HepG2 (cell line): Measurements from ENCODE around the gene UMPS. TPM values are rescaled to one million over a fixed set of nuclear protein-coding genes. Genes with fewer than 3 reads are reported as not detected.

Experiments used
- ARID4A ChIP-seq: sonication (generic); formaldehyde crosslinking; IDR thresholded peaks from 2 replicates; pipeline ENCODE4 v1.5.0; 2020; ENCODE audit warnings: mild to moderate bottlenecking, missing genetic modification reagents, borderline replicate concordance
- ARNT2 ChIP-seq: sonication (generic); formaldehyde crosslinking; IDR thresholded peaks from 2 replicates; pipeline ENCODE4 v1.8.0; 2022; ENCODE audit warnings: mild to moderate bottlenecking, low read depth, missing genetic modification reagents, moderate library complexity
- CREBL2 ChIP-seq: sonication (generic); formaldehyde crosslinking; IDR thresholded peaks from 2 replicates; pipeline ENCODE4 v1.8.1; 2023; ENCODE audit warnings: missing genetic modification reagents, mild to moderate bottlenecking, borderline replicate concordance
- FOXC1 ChIP-seq: sonication (generic); formaldehyde crosslinking; IDR thresholded peaks from 2 replicates; pipeline ENCODE4 v1.8.0; 2022; ENCODE audit warnings: mild to moderate bottlenecking, missing genetic modification reagents, borderline replicate concordance
- JARID2 ChIP-seq: sonication (generic); formaldehyde crosslinking; IDR thresholded peaks from 2 replicates; pipeline ENCODE4 v1.8.1; 2023; ENCODE audit warnings: missing genetic modification reagents, inconsistent platforms; ENCODE audit not compliant: insufficient replicate concordance
- RARA ChIP-seq: IDR thresholded peaks from 2 replicates; pipeline ENCODE4 v1.6.1; 2016; ENCODE audit warnings: missing genetic modification reagents, missing compliant biosample characterization
- RFXANK ChIP-seq: IDR thresholded peaks from 2 replicates; pipeline ENCODE4 v1.6.1; 2016
- ZFP62 ChIP-seq: sonication (generic); formaldehyde crosslinking; IDR thresholded peaks from 2 replicates; pipeline ENCODE4 v1.4.0; 2020; ENCODE audit warnings: missing genetic modification reagents
- ZMAT3 ChIP-seq: sonication (generic); formaldehyde crosslinking; conservative IDR thresholded peaks from 2 replicates; pipeline ENCODE4 v1.7.0; 2021; ENCODE audit warnings: missing genetic modification reagents
- ZNF737 ChIP-seq: sonication (generic); formaldehyde crosslinking; IDR thresholded peaks from 2 replicates; pipeline ENCODE4 v1.5.0; 2020; ENCODE audit warnings: missing genetic modification reagents, mild to moderate bottlenecking, borderline replicate concordance
- ZSCAN21 ChIP-seq: sonication (generic); formaldehyde crosslinking; IDR thresholded peaks from 2 replicates; pipeline ENCODE4 v1.8.0; 2022; ENCODE audit warnings: mild to moderate bottlenecking, missing genetic modification reagents, moderate library complexity, borderline replicate concordance
- polyA plus RNA-seq, 8 experiments: library from polyadenylated mRNA; depleted of rRNA in 3 of 8; stranded (reverse) in 7 of 8; unstranded in 1 of 8; fragments of >200 nt; fragmentation: Illumina TruSeq in 4 of 8; extraction: Trizol in 4 of 8; gene quantifications; 2 replicates each; pipeline versions ENCODE4 v1.2.1 to v1.2.3, GENCODE V29; 2011 to 2016; ENCODE audit warnings: low read depth in 4 of 8, missing spikeins in 1 of 8, mixed read lengths in 1 of 8; ENCODE audit not compliant: insufficient read depth in 1 of 8
- total RNA-seq, 5 experiments: library from RNA; depleted of rRNA; stranded (reverse); fragments of >200 nt; fragmentation: Illumina TruSeq; extraction: Trizol; gene quantifications; 2 replicates each; pipeline ENCODE4 v1.2.3, GENCODE V29; 2016; ENCODE audit warnings: low read depth in 1 of 5
- TF ChIP-seq, protein P1 (sequence below): sonication (generic); formaldehyde crosslinking; IDR thresholded peaks from 2 replicates; pipeline ENCODE4 v1.9.0; 2021; ENCODE audit warnings: missing genetic modification reagents, borderline replicate concordance
- TF ChIP-seq, protein P2 (sequence below): sonication (generic); formaldehyde crosslinking; IDR thresholded peaks from 2 replicates; pipeline ENCODE4 v1.8.1; 2023; ENCODE audit warnings: mild to moderate bottlenecking, inconsistent platforms, moderate library complexity, missing genetic modification reagents, borderline replicate concordance
- TF ChIP-seq, protein P3 (sequence below): sonication (generic); formaldehyde crosslinking; IDR thresholded peaks from 2 replicates; pipeline ENCODE4 v1.4.0; 2020; ENCODE audit warnings: missing genetic modification reagents, mild to moderate bottlenecking, borderline replicate concordance
- TF ChIP-seq, protein P4 (sequence below): sonication (generic); formaldehyde crosslinking; IDR thresholded peaks from 2 replicates; pipeline ENCODE4 v1.4.0; 2020; ENCODE audit warnings: missing genetic modification reagents, mild to moderate bottlenecking, borderline replicate concordance

Gene UMPS
- total and polyA plus RNA-seq, 2 of the 13 experiments (the other 11 are each of a cell fraction or from before 2014, with no cell fraction given) = 52.7 to 74.2 TPM

DNA sequence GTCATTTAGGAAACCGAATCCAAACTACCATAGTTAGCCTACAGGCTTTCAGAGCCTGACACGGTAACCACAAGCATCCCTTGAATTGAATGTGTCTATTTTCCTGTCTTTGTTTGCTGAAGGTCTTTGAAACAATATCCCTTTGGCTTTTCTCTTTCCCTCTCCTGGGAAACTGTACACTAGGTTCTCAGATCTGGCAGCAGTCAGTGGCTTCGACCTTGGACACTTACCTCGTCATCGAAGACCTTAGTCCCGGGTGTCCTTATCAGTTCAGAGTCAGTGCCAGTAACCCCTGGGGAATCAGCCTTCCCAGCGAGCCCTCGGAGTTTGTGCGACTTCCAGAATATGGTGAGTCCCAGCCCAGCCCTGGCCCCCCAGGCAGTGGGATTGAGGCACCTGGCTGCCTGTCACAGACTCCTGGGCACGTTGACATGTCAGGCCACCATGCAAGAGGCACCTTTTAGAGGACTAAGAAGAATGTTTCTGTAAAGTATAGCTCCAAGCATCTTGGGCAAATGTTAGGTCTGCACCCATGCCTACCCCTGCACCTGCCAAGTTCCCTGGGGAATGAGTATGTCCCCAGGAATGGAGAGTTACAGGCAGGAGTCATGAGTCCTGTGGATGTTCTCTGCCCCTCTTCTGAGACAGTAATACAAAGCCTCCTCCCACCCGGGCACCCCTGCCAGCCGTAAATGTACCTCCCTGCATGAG is 30.4 kb upstream of the UMPS start (continued):
- TF ChIP-seq, protein P1, sequence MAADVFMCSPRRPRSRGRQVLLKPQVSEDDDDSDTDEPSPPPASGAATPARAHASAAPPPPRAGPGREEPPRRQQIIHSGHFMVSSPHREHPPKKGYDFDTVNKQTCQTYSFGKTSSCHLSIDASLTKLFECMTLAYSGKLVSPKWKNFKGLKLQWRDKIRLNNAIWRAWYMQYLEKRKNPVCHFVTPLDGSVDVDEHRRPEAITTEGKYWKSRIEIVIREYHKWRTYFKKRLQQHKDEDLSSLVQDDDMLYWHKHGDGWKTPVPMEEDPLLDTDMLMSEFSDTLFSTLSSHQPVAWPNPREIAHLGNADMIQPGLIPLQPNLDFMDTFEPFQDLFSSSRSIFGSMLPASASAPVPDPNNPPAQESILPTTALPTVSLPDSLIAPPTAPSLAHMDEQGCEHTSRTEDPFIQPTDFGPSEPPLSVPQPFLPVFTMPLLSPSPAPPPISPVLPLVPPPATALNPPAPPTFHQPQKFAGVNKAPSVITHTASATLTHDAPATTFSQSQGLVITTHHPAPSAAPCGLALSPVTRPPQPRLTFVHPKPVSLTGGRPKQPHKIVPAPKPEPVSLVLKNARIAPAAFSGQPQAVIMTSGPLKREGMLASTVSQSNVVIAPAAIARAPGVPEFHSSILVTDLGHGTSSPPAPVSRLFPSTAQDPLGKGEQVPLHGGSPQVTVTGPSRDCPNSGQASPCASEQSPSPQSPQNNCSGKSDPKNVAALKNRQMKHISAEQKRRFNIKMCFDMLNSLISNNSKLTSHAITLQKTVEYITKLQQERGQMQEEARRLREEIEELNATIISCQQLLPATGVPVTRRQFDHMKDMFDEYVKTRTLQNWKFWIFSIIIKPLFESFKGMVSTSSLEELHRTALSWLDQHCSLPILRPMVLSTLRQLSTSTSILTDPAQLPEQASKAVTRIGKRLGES = no peak
- TF ChIP-seq, protein P2, sequence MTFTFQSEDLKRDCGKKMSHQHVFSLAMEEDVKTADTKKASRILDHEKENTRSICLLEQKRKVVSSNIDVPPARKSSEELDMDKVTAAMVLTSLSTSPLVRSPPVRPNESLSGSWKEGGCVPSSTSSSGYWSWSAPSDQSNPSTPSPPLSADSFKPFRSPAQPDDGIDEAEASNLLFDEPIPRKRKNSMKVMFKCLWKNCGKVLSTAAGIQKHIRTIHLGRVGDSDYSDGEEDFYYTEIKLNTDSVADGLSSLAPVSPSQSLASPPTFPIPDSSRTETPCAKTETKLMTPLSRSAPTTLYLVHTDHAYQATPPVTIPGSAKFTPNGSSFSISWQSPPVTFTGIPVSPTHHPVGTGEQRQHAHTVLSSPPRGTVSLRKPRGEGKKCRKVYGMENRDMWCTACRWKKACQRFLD (CRISPR knock-in tag) = no peak
- no peak for TF ChIP-seq ZNF737 (CRISPR knock-in tag)
- no peak for TF ChIP-seq JARID2
- TF ChIP-seq ARNT2 (CRISPR knock-in tag) = no peak
- peak; percentile 18; the same call in 1 of the 2 replicates for TF ChIP-seq ARID4A
- no peak for TF ChIP-seq ZFP62 (CRISPR knock-in tag)
- TF ChIP-seq, protein P3, sequence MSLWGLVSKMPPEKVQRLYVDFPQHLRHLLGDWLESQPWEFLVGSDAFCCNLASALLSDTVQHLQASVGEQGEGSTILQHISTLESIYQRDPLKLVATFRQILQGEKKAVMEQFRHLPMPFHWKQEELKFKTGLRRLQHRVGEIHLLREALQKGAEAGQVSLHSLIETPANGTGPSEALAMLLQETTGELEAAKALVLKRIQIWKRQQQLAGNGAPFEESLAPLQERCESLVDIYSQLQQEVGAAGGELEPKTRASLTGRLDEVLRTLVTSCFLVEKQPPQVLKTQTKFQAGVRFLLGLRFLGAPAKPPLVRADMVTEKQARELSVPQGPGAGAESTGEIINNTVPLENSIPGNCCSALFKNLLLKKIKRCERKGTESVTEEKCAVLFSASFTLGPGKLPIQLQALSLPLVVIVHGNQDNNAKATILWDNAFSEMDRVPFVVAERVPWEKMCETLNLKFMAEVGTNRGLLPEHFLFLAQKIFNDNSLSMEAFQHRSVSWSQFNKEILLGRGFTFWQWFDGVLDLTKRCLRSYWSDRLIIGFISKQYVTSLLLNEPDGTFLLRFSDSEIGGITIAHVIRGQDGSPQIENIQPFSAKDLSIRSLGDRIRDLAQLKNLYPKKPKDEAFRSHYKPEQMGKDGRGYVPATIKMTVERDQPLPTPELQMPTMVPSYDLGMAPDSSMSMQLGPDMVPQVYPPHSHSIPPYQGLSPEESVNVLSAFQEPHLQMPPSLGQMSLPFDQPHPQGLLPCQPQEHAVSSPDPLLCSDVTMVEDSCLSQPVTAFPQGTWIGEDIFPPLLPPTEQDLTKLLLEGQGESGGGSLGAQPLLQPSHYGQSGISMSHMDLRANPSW (CRISPR knock-in tag) = no peak
- TF ChIP-seq ZMAT3 = no peak
- no peak for TF ChIP-seq RFXANK (CRISPR knock-in tag)
- no peak for TF ChIP-seq CREBL2 (CRISPR knock-in tag)
- TF ChIP-seq, protein P4, sequence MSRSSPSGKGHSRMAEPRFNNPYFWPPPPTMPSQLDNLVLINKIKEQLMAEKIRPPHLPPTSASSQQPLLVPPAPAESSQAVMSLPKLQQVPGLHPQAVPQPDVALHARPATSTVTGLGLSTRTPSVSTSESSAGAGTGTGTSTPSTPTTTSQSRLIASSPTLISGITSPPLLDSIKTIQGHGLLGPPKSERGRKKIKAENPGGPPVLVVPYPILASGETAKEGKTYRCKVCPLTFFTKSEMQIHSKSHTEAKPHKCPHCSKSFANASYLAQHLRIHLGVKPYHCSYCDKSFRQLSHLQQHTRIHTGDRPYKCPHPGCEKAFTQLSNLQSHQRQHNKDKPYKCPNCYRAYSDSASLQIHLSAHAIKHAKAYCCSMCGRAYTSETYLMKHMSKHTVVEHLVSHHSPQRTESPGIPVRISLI (CRISPR knock-in tag) = peak; percentile 54; the same call in 1 of the 2 replicates
- no peak for TF ChIP-seq FOXC1
- no peak; the same call in 1 of the 2 replicates for TF ChIP-seq ZSCAN21 (CRISPR knock-in tag)
- peak; percentile 77 for TF ChIP-seq RARA (CRISPR knock-in tag)
